HCT116 (cell line): Measurements from ENCODE around the gene NPLOC4. TPM values are rescaled to one million over a fixed set of nuclear protein-coding genes. Genes with fewer than 3 reads are reported as not detected.

Experiments used
- ATAC-seq: fragments of 200-7000 bp; cut with Tn5 transposase; 2 replicates; pipeline ENCODE4 v1.9.1; 2020; ENCODE audit warnings: mild to moderate bottlenecking, moderate library complexity
- BruUV-seq: library from RNA; stranded (reverse); fragments of 400-500 nt; replicated peaks from 2 replicates; lab custom pipeline; 2021; lab: Mats Ljungman, UMichigan
- CTCF ChIA-PET: fragments of 300-600 bp; sonication (Branson Sonifier 250); formaldehyde crosslinking; loops from one replicate; lab custom pipeline; 2021; ENCODE audit warnings: antibody characterized with exemption; lab: Charles Lee
- POLR2A ChIA-PET: fragments of 300-600, 350-600 bp; sonication (Branson Sonifier 250); formaldehyde crosslinking; loops from one replicate; lab custom pipeline; 2021; ENCODE audit warnings: antibody characterized with exemption; lab: Charles Lee
- RAD21 ChIA-PET, 2 experiments: fragments of 300-600 bp; sonication (Branson Sonifier 250); formaldehyde crosslinking; loops; one replicate each; lab custom pipeline; 2023; ENCODE audit warnings: low total read pairs in 2 of 2; ENCODE audit not compliant: uncharacterized antibody in 2 of 2, unreplicated experiment in 2 of 2, low non-redundant PET in 1 of 2; lab: Charles Lee
- DNase-seq: peaks from one replicate; pipeline ENCODE4 v3.0.0-alpha.2; 2010; ENCODE audit warnings: low read depth, low spot score
- H2AFZ ChIP-seq: fragments of 200-600 bp; shearing (Covaris generic), sonication (generic); 2 replicates; pipeline ENCODE4 v1.6.1; 2017; ENCODE audit warnings: low read depth, mixed run types, mixed read lengths, antibody characterized with exemption, low read length; ENCODE audit not compliant: poor library complexity, severe bottlenecking
- H3K27ac ChIP-seq: 2 replicates; pipeline ENCODE4 v1.5.1; 2012; ENCODE audit warnings: low read depth, low read length
- H3K27me3 ChIP-seq: fragments of 200-600 bp; sonication (generic); 2 replicates; pipeline ENCODE4 v1.6.1; 2016; ENCODE audit warnings: mixed run types, low read length, mixed read lengths; ENCODE audit not compliant: insufficient read depth
- H3K36me3 ChIP-seq, 2 experiments: fragments of 200-500 bp in 1 of 2; fragments of 200-600 bp in 1 of 2; sonication (Bioruptor generic) in 1 of 2; sonication (generic) in 1 of 2; 2 replicates each; pipeline versions ENCODE4 v1.5.1 to v1.6.1; 2014 to 2016; ENCODE audit warnings: low read length in 2 of 2, inconsistent platforms in 1 of 2, mixed read lengths in 1 of 2, mixed run types in 1 of 2; ENCODE audit not compliant: insufficient read depth in 2 of 2, control insufficient read depth in 1 of 2
- H3K4me1 ChIP-seq, 2 experiments: fragments of 200-600 bp in 1 of 2; sonication (generic) in 1 of 2; 2 replicates each; pipeline versions ENCODE4 v1.5.1 to v1.6.1; 2012 to 2017; ENCODE audit warnings: low read length in 2 of 2, inconsistent platforms in 1 of 2, mild to moderate bottlenecking in 1 of 2, mixed read lengths in 1 of 2, mixed run types in 1 of 2, moderate library complexity in 1 of 2; ENCODE audit not compliant: insufficient read depth in 2 of 2, control insufficient read depth in 1 of 2
- H3K4me2 ChIP-seq: fragments of 200-600 bp; sonication (generic); 2 replicates; pipeline ENCODE4 v1.6.1; 2017; ENCODE audit warnings: mixed run types, low read length, mixed read lengths
- H3K4me3 ChIP-seq, 2 experiments: fragments of 200-600 bp in 1 of 2; sonication (generic) in 1 of 2; replicated peaks in 1 of 2; 2 replicates each; pipeline ENCODE4 v1.5.1; 2011 to 2016; ENCODE audit warnings: low read length in 2 of 2, control low read depth in 1 of 2, low read depth in 1 of 2, mild to moderate bottlenecking in 1 of 2, mixed read lengths in 1 of 2, mixed run types in 1 of 2
- H3K79me2 ChIP-seq: fragments of 200-600 bp; sonication (generic); 2 replicates; pipeline ENCODE4 v1.6.1; 2017; ENCODE audit warnings: mild to moderate bottlenecking, mixed run types, low read length, moderate library complexity, mixed read lengths; ENCODE audit not compliant: insufficient read depth
- H3K9ac ChIP-seq: fragments of 200-600 bp; sonication (generic); 2 replicates; pipeline ENCODE4 v1.6.1; 2016; ENCODE audit warnings: low read length, mixed read lengths
- H3K9me2 ChIP-seq: fragments of 200-600 bp; sonication (generic), shearing (Covaris generic); 2 replicates; pipeline ENCODE4 v1.6.1; 2017; ENCODE audit warnings: mixed run types, mild to moderate bottlenecking, moderate library complexity; ENCODE audit not compliant: insufficient read depth
- H3K9me3 ChIP-seq, 2 experiments: fragments of 200-500 bp in 1 of 2; fragments of 200-600 bp in 1 of 2; sonication (Bioruptor generic) in 1 of 2; sonication (generic) in 1 of 2; 2 replicates each; pipeline ENCODE4 v1.6.1; 2014 to 2017; ENCODE audit warnings: low read length in 2 of 2, mixed read lengths in 2 of 2, inconsistent platforms in 1 of 2, low read depth in 1 of 2, mild to moderate bottlenecking in 1 of 2, mixed run types in 1 of 2, moderate library complexity in 1 of 2; ENCODE audit not compliant: control insufficient read depth in 1 of 2, insufficient read depth in 1 of 2
- H4K20me1 ChIP-seq: fragments of 200-600 bp; sonication (generic), shearing (Covaris generic); 2 replicates; pipeline ENCODE4 v1.6.1; 2017; ENCODE audit warnings: mixed run types, mild to moderate bottlenecking, moderate library complexity; ENCODE audit not compliant: insufficient read depth
- CEBPB ChIP-seq: IDR thresholded peaks from 2 replicates; pipeline ENCODE4 v1.6.1; 2012; ENCODE audit warnings: low read depth
- ELF1 ChIP-seq: IDR thresholded peaks from 2 replicates; pipeline ENCODE4 v1.6.1; 2012; ENCODE audit warnings: low read depth, borderline replicate concordance
- EZH2 ChIP-seq: fragments of 200-600 bp; sonication (generic); IDR thresholded peaks from 2 replicates; pipeline ENCODE4 v1.6.1; 2017; ENCODE audit warnings: antibody characterized with exemption, mixed run types
- EZH2phosphoT487 ChIP-seq: fragments of 200-600 bp; IDR thresholded peaks from 2 replicates; pipeline ENCODE4 v1.6.1; 2018; ENCODE audit warnings: antibody characterized with exemption, borderline replicate concordance
- FOSL1 ChIP-seq: IDR thresholded peaks from 2 replicates; pipeline ENCODE4 v1.6.1; 2012; ENCODE audit warnings: low read depth
- MAX ChIP-seq: IDR thresholded peaks from 2 replicates; pipeline ENCODE4 v1.6.1; 2012
- RAD21 ChIP-seq: IDR thresholded peaks from 2 replicates; pipeline ENCODE4 v1.6.1; 2012; ENCODE audit warnings: low read depth, mild to moderate bottlenecking
- REST ChIP-seq: IDR thresholded peaks from 2 replicates; pipeline ENCODE4 v1.6.1; 2012; ENCODE audit warnings: low read depth
- SIN3A ChIP-seq: IDR thresholded peaks from 2 replicates; pipeline ENCODE4 v1.6.1; 2012; ENCODE audit warnings: low read depth
- TCF7L2 ChIP-seq: IDR thresholded peaks from 2 replicates; pipeline ENCODE4 v1.7.0; 2011; ENCODE audit warnings: borderline replicate concordance, inconsistent platforms; ENCODE audit not compliant: insufficient read depth, insufficient read length; ENCODE audit errors: extremely low read depth
- YY1 ChIP-seq: IDR thresholded peaks from 2 replicates; pipeline ENCODE4 v1.6.1; 2011; ENCODE audit warnings: low read length, low read depth, moderate library complexity, mild to moderate bottlenecking; ENCODE audit not compliant: insufficient replicate concordance; ENCODE audit errors: extremely low read depth
- ZBTB33 ChIP-seq: IDR thresholded peaks from 2 replicates; pipeline ENCODE4 v1.6.1; 2011; ENCODE audit warnings: mild to moderate bottlenecking, low read length, moderate library complexity; ENCODE audit not compliant: insufficient replicate concordance; ENCODE audit errors: extremely low read depth
- intact Hi-C: fragments of 100-400 bp; cut with micrococcal nuclease; formaldehyde crosslinking; loops from 2 replicates; pipeline ENCODE4 v1.10.0; 2022
- total RNA-seq: library from RNA; stranded (reverse); gene quantifications from one replicate; pipeline ENCODE4 v1.2.1, GENCODE V29; 2021; ENCODE audit not compliant: unreplicated experiment

Gene NPLOC4
- total RNA-seq, 1 experiment from 2014 or later, result 137 TPM

DNA sequence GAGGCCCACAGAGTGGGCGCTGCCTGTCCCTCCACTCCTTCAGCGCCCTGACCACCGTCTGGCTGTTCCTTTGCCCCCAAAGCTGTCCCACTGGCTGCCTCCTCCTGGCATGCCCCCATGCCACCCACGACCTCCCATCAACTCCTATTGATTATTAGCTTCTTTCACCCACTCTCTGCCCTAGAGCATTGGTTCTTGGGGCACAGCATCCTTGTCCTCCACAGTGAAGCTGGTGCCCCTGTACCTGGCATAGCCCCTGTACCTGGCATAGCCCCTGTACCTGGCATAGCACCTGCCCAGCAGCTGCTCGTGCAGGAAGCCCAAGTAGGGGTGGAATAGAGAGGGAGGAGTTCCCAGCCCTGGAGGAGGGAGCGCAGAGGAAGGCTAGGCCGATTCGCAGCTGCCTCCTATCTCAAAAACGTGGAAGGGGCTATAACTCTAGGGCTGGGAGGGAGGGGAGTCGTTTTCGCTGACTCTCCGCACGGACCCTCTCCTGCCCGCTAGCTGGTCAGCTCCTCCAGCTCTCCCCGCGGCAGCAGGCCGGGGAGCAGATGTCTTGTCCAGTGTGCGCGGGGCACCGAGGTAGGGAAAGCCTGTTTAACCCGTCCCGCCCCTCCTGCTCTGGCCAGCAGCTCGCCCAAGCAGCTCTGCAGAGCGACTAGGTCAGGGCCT lies 118.7 kb downstream of the NPLOC4 start:
- H4K20me1 ChIP-seq, result no peaks in the 10 kb centered on the region
- no peak overlapping the region for H2AFZ ChIP-seq
- no peaks in the 10 kb centered on the region for H3K9me3 ChIP-seq
- H3K4me1 ChIP-seq, result peaks cover 34 to 71% of the 10 kb centered on the region in 2 experiments
- DNase-seq (no peak), ATAC-seq (peak; percentile 2)
- ChIA-PET CTCF (interaction anchor here (1.1 to 1.5 kb wide), 4 partner anchors 9 to 83 kb away, joined by 3 to 8 read pairs (median 4); no protein-coding TSS in a partner anchor), POLR2A (interaction anchor here (0.9 to 3.1 kb wide), 12 partner anchors 7 to 279 kb away, joined by 3 to 42 read pairs (median 4); partner anchors contain the start of genes ARL16, BAHCC1, FAAP100 and HGS), RAD21 (interaction anchor here in 1 of 2 experiments (1.0 kb wide), 2 partner anchors 10 to 20 kb away, joined by 3 to 4 read pairs; partner anchors contain the start of gene FSCN2)
- TSS peak; percentile 28 for BruUV-seq
- peak overlapping the region; percentile 98 for H3K27ac ChIP-seq
- H3K27me3 ChIP-seq, result no peaks in the 10 kb centered on the region
- H3K9me2 ChIP-seq, result no peaks in the 10 kb centered on the region
- peaks cover 36% of the 10 kb centered on the region for H3K79me2 ChIP-seq
- no peaks in the 10 kb centered on the region for H3K36me3 ChIP-seq
- H3K4me2 ChIP-seq, result peak overlapping the region; percentile 100
- peak overlapping the region; percentile 94 for H3K9ac ChIP-seq
- intact Hi-C loops, result no loop called here
- H3K4me3 ChIP-seq, result peak overlapping the region; percentile 56 to 77
- TF ChIP-seq MAX, result no peak
- TF ChIP-seq CEBPB, result no peak
- no peak for TF ChIP-seq ZBTB33
- TF ChIP-seq TCF7L2, result no peak
- TF ChIP-seq EZH2, result no peak
- TF ChIP-seq ELF1, result no peak
- no peak for TF ChIP-seq YY1
- no peak for TF ChIP-seq FOSL1
- no peak for TF ChIP-seq SIN3A
- no peak for TF ChIP-seq EZH2phosphoT487
- TF ChIP-seq REST, result no peak
- no peak for TF ChIP-seq RAD21
